ENCODE measurements around the gene PACS2.

Gene PACS2

GRCh38 chr14:105423488-105424195 is 109.1 kb downstream of the PACS2 start:
- Histone ChIP-seq H3K9ac (ENCODE audit: low read depth, low read length) (no peak overlapping the region), H3K27me3 (ENCODE audit: insufficient read depth, low read length) (no peaks in the 10 kb centered on the region), H3K4me1 (ENCODE audit: insufficient read depth, low read length) (peaks cover 4% of the 10 kb centered on the region; the same call in 1 of the 2 replicates), H3K9me3 (ENCODE audit: insufficient read depth, low read depth, low read length) (no peaks in the 10 kb centered on the region), H3K27ac (ENCODE audit: low read depth, low read length) (no peak overlapping the region), H3K36me3 (ENCODE audit: insufficient read depth, low read length) (peaks cover 44% of the 10 kb centered on the region), H3K4me3 (ENCODE audit: low read length) (no peak overlapping the region)
- 95% methylated on average over 21 of the region's 21 CpGs for WGBS

- no peak overlapping the region for H3K9ac ChIP-seq (ENCODE audit: low read depth, low read length)
- whole genome bisulfite sequencing: 96% methylated on average over 12 of the region's 12 CpGs
- H3K36me3 ChIP-seq (ENCODE audit: insufficient read depth, low read length): peaks cover 45% of the 10 kb centered on the region
- H3K27ac ChIP-seq (ENCODE audit: low read depth, low read length): no peak overlapping the region
- H3K27me3 ChIP-seq (ENCODE audit: insufficient read depth, low read length): no peaks in the 10 kb centered on the region
- H3K4me3 ChIP-seq (ENCODE audit: low read length): no peak overlapping the region
- no peaks in the 10 kb centered on the region for H3K4me1 ChIP-seq (ENCODE audit: insufficient read depth, low read length)
- no peaks in the 10 kb centered on the region for H3K9me3 ChIP-seq (ENCODE audit: insufficient read depth, low read depth, low read length)
These were observed 110.3 kb downstream of the PACS2 start for GRCh38 chr14:105424861-105425260.

DNA sequence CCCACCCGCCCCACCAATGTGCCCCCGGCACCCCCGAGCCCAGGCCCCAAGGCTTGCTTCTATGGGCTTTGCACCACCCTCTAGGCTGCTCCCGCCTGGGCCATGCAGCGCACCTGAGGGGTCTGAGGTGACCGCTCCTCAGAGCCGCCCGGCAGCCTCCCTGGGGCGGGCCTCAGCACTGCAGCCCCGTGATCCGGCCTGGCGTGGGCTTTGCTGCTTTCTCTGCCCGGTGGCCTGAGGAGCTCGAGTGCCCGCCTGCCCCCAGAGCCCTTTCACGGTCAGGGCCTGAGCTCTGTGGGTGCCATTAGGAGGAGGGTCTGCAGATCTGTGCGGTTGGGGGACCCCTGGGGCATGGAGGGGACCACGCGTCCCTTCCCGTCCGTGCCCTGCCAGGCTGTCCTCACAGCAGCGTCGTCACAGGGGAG is 111.3 kb downstream of the PACS2 start:
- H3K27ac ChIP-seq (ENCODE audit: low read depth, low read length): no peak overlapping the region
- no peaks in the 10 kb centered on the region for H3K4me1 ChIP-seq (ENCODE audit: insufficient read depth, low read length)
- H3K4me3 ChIP-seq (ENCODE audit: low read length): no peak overlapping the region
- peaks cover 53% of the 10 kb centered on the region for H3K36me3 ChIP-seq (ENCODE audit: insufficient read depth, low read length)
- H3K27me3 ChIP-seq (ENCODE audit: insufficient read depth, low read length): no peaks in the 10 kb centered on the region
- H3K9ac ChIP-seq (ENCODE audit: low read depth, low read length): no peak overlapping the region
- H3K9me3 ChIP-seq (ENCODE audit: insufficient read depth, low read depth, low read length): no peaks in the 10 kb centered on the region
- WGBS: 92% methylated on average over 22 of the region's 23 CpGs

DNA sequence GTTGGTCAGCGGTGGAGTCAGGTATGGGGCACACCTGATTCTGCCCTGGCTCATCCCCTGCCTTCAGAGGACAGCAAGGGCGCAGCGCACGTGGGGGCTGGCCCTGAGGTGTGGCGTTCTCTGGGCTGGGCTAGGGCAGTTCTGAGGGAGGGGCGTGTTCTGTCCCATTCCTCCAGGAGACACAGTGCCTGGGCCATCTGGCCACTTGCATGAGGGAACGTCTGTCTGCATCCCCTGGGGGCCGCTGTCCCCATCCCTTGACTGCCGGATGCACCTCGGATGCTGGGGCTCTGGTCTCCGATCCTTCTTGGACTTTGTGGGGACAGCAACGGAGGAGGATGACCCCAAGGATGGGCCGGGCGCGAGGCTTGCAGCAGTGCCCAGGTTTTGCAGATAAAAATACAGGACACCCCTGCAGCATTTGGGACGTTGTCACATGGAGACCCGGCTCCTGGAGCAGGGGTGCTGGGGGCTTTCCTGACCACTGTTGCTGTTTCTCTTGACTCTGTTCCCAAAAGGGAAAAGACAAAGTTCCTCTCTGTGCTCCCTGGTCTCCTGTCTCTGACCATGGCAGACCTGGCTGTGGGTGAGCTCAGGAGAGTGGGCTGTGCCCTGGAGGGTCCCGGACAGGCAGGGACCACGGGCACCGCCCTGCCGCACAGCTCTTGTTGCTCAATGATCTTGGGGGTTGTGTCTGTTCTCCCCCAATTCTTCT is 112.0 kb downstream of the PACS2 start:
- H3K4me3 ChIP-seq (ENCODE audit: low read length): no peak overlapping the region
- peaks cover 60% of the 10 kb centered on the region for H3K36me3 ChIP-seq (ENCODE audit: insufficient read depth, low read length)
- H3K9ac ChIP-seq (ENCODE audit: low read depth, low read length): no peak overlapping the region
- 95% methylated on average over 21 of the region's 21 CpGs for WGBS
- no peaks in the 10 kb centered on the region for H3K4me1 ChIP-seq (ENCODE audit: insufficient read depth, low read length)
- H3K9me3 ChIP-seq (ENCODE audit: insufficient read depth, low read depth, low read length): no peaks in the 10 kb centered on the region
- H3K27ac ChIP-seq (ENCODE audit: low read depth, low read length): no peak overlapping the region
- no peaks in the 10 kb centered on the region for H3K27me3 ChIP-seq (ENCODE audit: insufficient read depth, low read length)

DNA sequence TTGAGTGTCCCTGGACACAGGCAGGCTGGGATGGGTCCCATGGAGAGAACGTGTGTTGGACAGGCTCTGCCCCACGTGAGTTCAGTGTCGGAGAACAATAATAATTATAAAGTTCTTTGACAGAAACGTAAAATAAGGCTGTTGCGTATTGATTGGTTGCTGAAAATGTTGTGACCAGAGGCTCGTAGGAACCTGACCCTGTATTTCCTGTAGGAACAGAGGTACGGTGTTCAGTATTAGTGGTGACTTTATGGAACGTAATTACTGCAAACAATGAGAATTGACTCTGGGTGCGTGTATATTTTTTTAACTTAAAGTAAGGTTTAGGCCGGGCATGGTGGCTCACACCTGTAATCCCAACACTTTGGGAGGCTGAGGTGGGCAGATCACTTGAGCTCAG is 112.9 kb downstream of the PACS2 start:
- Histone ChIP-seq H3K9ac (ENCODE audit: low read depth, low read length) (no peak overlapping the region), H3K4me3 (ENCODE audit: low read length) (no peak overlapping the region), H3K27ac (ENCODE audit: low read depth, low read length) (no peak overlapping the region), H3K4me1 (ENCODE audit: insufficient read depth, low read length) (no peaks in the 10 kb centered on the region), H3K36me3 (ENCODE audit: insufficient read depth, low read length) (peaks cover 55% of the 10 kb centered on the region), H3K27me3 (ENCODE audit: insufficient read depth, low read length) (no peaks in the 10 kb centered on the region), H3K9me3 (ENCODE audit: insufficient read depth, low read depth, low read length) (no peaks in the 10 kb centered on the region)
- 97% methylated on average over 10 of the region's 10 CpGs for WGBS

DNA sequence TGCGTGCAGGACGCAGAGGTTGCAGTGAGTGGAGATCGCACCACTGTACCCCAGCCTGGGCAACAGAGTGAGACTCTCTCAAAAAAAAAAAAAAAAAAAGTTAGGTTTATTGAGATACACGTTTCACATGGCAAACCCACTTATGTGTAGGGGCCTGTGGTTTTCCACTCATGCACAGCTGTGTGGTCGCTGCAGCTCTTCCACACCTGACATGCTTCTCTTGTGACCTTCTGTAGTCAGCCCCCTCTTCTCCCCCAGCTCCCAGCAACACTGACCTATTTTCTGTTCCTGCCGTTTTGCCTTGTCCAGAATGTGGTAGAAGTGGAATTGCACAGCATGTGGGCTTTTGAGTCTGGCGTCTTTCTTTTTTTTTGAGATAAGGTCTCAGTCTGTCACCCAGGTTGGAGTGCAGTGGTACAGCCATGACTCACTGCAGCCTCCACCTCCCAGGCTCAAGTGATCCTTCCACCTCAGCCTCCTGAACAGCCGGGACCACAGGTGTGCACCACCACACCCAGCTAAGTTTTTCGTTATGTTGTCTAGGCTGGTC is 113.5 kb downstream of the PACS2 start:
- Histone ChIP-seq H3K4me3 (ENCODE audit: low read length) (no peak overlapping the region), H3K27me3 (ENCODE audit: insufficient read depth, low read length) (no peaks in the 10 kb centered on the region), H3K27ac (ENCODE audit: low read depth, low read length) (no peak overlapping the region), H3K4me1 (ENCODE audit: insufficient read depth, low read length) (no peaks in the 10 kb centered on the region), H3K36me3 (ENCODE audit: insufficient read depth, low read length) (peaks cover 51% of the 10 kb centered on the region), H3K9me3 (ENCODE audit: insufficient read depth, low read depth, low read length) (no peaks in the 10 kb centered on the region), H3K9ac (ENCODE audit: low read depth, low read length) (no peak overlapping the region)
- WGBS: 95% methylated on average over 9 of the region's 9 CpGs

DNA sequence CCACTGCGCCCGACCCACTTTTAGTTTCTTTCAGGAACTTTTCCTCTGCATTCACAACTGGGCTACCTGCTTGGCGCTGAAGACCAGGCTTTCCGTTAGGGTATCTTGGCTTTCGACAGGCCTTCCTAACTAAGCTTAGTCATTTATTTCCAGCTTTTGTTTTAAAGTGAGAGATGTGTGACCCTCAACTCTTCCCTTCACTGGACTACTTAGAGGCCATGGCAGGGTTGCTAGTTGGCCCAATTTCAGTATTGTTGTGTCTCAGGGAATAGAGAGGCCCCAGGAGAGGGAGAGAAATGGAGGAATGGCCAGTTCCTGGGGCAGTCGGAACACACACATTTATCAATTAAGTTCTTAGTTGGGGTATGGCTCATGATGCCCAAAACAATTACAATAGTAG is 115.5 kb downstream of the PACS2 start:
- Histone ChIP-seq H3K27ac (ENCODE audit: low read depth, low read length) (no peak overlapping the region), H3K36me3 (ENCODE audit: insufficient read depth, low read length) (peaks cover 45% of the 10 kb centered on the region), H3K9ac (ENCODE audit: low read depth, low read length) (no peak overlapping the region), H3K27me3 (ENCODE audit: insufficient read depth, low read length) (no peaks in the 10 kb centered on the region), H3K4me3 (ENCODE audit: low read length) (no peak overlapping the region), H3K9me3 (ENCODE audit: insufficient read depth, low read depth, low read length) (no peaks in the 10 kb centered on the region), H3K4me1 (ENCODE audit: insufficient read depth, low read length) (no peaks in the 10 kb centered on the region)
- WGBS: over 99% methylated on average over 6 of the region's 6 CpGs

DNA sequence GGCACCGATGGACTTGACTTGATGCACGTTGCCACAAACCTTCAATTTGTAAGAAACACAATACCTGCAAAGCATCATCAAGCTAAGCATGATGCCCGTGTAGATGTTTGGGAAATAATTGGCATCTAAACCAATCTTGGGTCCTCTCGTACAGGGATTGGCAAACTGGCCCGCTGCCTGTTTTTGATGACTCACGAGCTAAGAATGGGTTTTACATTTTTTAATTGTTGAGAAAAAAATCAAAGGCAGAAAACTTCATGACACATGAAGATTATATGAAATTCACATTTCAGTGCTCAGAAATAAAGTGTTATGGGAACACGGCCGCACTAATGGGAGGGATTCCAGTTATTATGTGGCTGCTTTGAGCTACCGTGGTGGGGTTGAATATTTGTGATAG is 116.0 kb downstream of the PACS2 start:
- Histone ChIP-seq H3K4me1 (ENCODE audit: insufficient read depth, low read length) (no peaks in the 10 kb centered on the region), H3K27ac (ENCODE audit: low read depth, low read length) (no peak overlapping the region), H3K36me3 (ENCODE audit: insufficient read depth, low read length) (peaks cover 41% of the 10 kb centered on the region), H3K27me3 (ENCODE audit: insufficient read depth, low read length) (no peaks in the 10 kb centered on the region), H3K4me3 (ENCODE audit: low read length) (no peak overlapping the region), H3K9me3 (ENCODE audit: insufficient read depth, low read depth, low read length) (no peaks in the 10 kb centered on the region), H3K9ac (ENCODE audit: low read depth, low read length) (no peak overlapping the region)
- WGBS: 87% methylated on average over 9 of the region's 9 CpGs

GRCh38 chr14:105431256-105431655 is 116.7 kb downstream of the PACS2 start:
- H3K27me3 ChIP-seq (ENCODE audit: insufficient read depth, low read length): no peaks in the 10 kb centered on the region
- no peaks in the 10 kb centered on the region for H3K9me3 ChIP-seq (ENCODE audit: insufficient read depth, low read depth, low read length)
- H3K4me3 ChIP-seq (ENCODE audit: low read length): no peak overlapping the region
- WGBS: 100% methylated on average over 1 of the region's 1 CpG
- no peak overlapping the region for H3K27ac ChIP-seq (ENCODE audit: low read depth, low read length)
- peaks cover 38% of the 10 kb centered on the region for H3K36me3 ChIP-seq (ENCODE audit: insufficient read depth, low read length)
- H3K4me1 ChIP-seq (ENCODE audit: insufficient read depth, low read length): no peaks in the 10 kb centered on the region
- H3K9ac ChIP-seq (ENCODE audit: low read depth, low read length): no peak overlapping the region

DNA sequence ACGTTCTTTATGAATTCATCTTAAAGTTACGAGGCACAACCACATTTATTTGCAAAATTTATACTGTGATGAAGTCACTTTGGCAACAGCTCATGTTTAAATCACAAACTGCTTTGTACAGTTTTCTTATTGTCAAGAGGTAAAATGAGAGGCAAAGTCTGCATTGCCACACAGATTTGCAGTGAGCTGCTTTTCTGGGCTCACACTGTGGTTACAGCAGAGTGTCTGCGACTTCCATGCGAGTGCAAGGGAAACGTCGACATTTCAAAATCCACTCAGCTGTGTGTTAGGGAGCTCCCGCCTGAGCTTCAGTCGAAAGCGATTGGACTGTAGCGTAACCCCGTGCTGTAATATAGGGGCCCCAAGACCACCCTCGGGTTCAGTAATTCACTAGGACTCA is 118.1 kb downstream of the PACS2 start:
- Histone ChIP-seq H3K27ac (ENCODE audit: low read depth, low read length) (no peak overlapping the region), H3K9ac (ENCODE audit: low read depth, low read length) (no peak overlapping the region), H3K27me3 (ENCODE audit: insufficient read depth, low read length) (no peaks in the 10 kb centered on the region), H3K4me1 (ENCODE audit: insufficient read depth, low read length) (no peaks in the 10 kb centered on the region), H3K4me3 (ENCODE audit: low read length) (no peak overlapping the region), H3K9me3 (ENCODE audit: insufficient read depth, low read depth, low read length) (no peaks in the 10 kb centered on the region), H3K36me3 (ENCODE audit: insufficient read depth, low read length) (peaks cover 24% of the 10 kb centered on the region)
- 96% methylated on average over 11 of the region's 12 CpGs for WGBS

- no peaks in the 10 kb centered on the region for H3K9me3 ChIP-seq (ENCODE audit: insufficient read depth, low read depth, low read length)
- H3K27me3 ChIP-seq (ENCODE audit: insufficient read depth, low read length): no peaks in the 10 kb centered on the region
- H3K36me3 ChIP-seq (ENCODE audit: insufficient read depth, low read length): peaks cover 19% of the 10 kb centered on the region
- H3K4me3 ChIP-seq (ENCODE audit: low read length): no peak overlapping the region
- 88% methylated on average over 17 of the region's 17 CpGs for WGBS
- no peak overlapping the region for H3K9ac ChIP-seq (ENCODE audit: low read depth, low read length)
- H3K27ac ChIP-seq (ENCODE audit: low read depth, low read length): no peak overlapping the region
- no peaks in the 10 kb centered on the region for H3K4me1 ChIP-seq (ENCODE audit: insufficient read depth, low read length)
These were observed 118.6 kb downstream of the PACS2 start for GRCh38 chr14:105433161-105433605.
